MM.1S (cell line): ENCODE measurements around the gene PDGFRB.

Experiments
- DNase-seq: peaks from one replicate; pipeline ENCODE4 v3.0.0-alpha.2; 2015
- H2AFZ ChIP-seq: fragments of 300-600 bp; sonication (generic); 2 replicates; pipeline ENCODE4 v1.6.0; 2016; ENCODE audit warnings: antibody characterized with exemption, low read length
- H3F3A ChIP-seq: fragments of 300-600 bp; sonication (generic); 2 replicates; pipeline ENCODE4 v1.6.1; 2016; ENCODE audit warnings: mild to moderate bottlenecking, antibody characterized with exemption, low read length, moderate library complexity, mixed read lengths; ENCODE audit not compliant: insufficient read depth
- H3K27ac ChIP-seq: fragments of 300-600 bp; sonication (generic); 2 replicates; pipeline ENCODE4 v1.5.1; 2016; ENCODE audit warnings: mild to moderate bottlenecking, low read length
- H3K27me3 ChIP-seq: fragments of 300-600 bp; sonication (generic); replicated peaks from 2 replicates; pipeline ENCODE4 v1.6.0; 2016; ENCODE audit warnings: low read length; ENCODE audit not compliant: insufficient read depth
- H3K36me3 ChIP-seq: fragments of 300-600 bp; sonication (generic); replicated peaks from 2 replicates; pipeline ENCODE4 v1.6.1; 2016; ENCODE audit warnings: mild to moderate bottlenecking, low read length, mixed read lengths; ENCODE audit not compliant: insufficient read depth
- H3K4me1 ChIP-seq: fragments of 300-600 bp; sonication (generic); 2 replicates; pipeline ENCODE4 v1.6.1; 2016; ENCODE audit warnings: low read length, mixed read lengths
- H3K4me2 ChIP-seq: fragments of 300-600 bp; sonication (generic); 2 replicates; pipeline ENCODE4 v1.6.0; 2016; ENCODE audit warnings: low read depth, low read length
- H3K4me3 ChIP-seq: fragments of 300-600 bp; sonication (generic); 2 replicates; pipeline ENCODE4 v1.5.1; 2016; ENCODE audit warnings: low read length, mixed read lengths
- H3K79me2 ChIP-seq: fragments of 300-600 bp; sonication (generic); 2 replicates; pipeline ENCODE4 v1.6.1; 2016; ENCODE audit warnings: mixed run types, low read length, mixed read lengths
- H3K9ac ChIP-seq: fragments of 300-600 bp; sonication (generic); 2 replicates; pipeline ENCODE4 v1.6.1; 2016; ENCODE audit warnings: low read length, mixed read lengths
- H3K9me2 ChIP-seq: fragments of 300-600 bp; sonication (generic); replicated peaks from 2 replicates; pipeline ENCODE4 v1.6.1; 2016; ENCODE audit warnings: mild to moderate bottlenecking, low read length, mixed read lengths; ENCODE audit not compliant: insufficient read depth
- H3K9me3 ChIP-seq: fragments of 300-600 bp; sonication (generic); replicated peaks from 2 replicates; pipeline ENCODE4 v1.6.1; 2016; ENCODE audit warnings: mild to moderate bottlenecking, low read length, mixed read lengths; ENCODE audit not compliant: insufficient read depth
- H4K20me1 ChIP-seq: fragments of 300-600 bp; sonication (generic); 2 replicates; pipeline ENCODE4 v1.6.1; 2016; ENCODE audit warnings: mild to moderate bottlenecking, low read length, moderate library complexity, mixed read lengths; ENCODE audit not compliant: insufficient read depth
- EZH2 ChIP-seq: fragments of 300-600 bp; sonication (generic); optimal IDR thresholded peaks from 2 replicates; pipeline ENCODE3; 2017; ENCODE audit warnings: low read depth, mild to moderate bottlenecking, antibody characterized with exemption, low read length, mixed read lengths
- EZH2phosphoT487 ChIP-seq: fragments of 300-600 bp; sonication (generic); IDR thresholded peaks from 2 replicates; pipeline ENCODE4 v1.6.1; 2018; ENCODE audit warnings: antibody characterized with exemption, low read length
- TF ChIP-seq, protein P1 (sequence below): fragments of 300-600 bp; sonication (generic); IDR thresholded peaks from 2 replicates; pipeline ENCODE4 v1.5.1; 2016; ENCODE audit warnings: antibody characterized with exemption, low read length, mixed read lengths

Gene PDGFRB

DNA sequence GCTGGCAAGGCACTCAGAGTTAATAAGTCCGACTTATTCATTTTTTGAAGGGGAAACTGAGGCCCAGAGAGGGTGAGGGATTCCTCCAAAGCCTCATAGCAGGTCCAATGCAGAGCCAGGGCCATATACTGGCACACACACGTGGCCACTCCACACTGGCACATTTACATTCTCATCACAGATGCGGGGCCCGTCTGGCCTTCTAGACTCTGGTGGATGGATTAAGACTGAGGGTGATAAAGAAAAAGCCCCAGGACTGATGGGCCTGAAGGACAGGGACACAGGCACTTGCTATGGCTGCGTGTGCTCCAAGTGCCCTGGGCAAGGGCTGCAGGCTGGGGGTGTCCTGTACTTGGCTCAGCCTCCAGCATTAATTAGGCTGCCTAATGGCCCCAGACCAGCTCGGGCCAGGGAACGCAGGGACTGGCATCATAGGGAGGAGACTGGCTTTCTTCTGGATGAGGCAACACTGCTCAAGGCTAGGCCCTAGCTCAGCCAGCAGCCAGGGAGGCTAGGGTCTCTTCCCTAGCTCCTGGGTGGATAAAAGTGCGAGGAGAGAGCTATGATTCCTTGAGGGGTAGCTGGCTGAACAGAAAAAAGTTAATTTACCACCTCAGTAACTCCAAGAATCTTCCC is 40.8 kb downstream of the PDGFRB start:
- no peaks in the 10 kb centered on the region for H3K4me1 ChIP-seq
- H3K9me3 ChIP-seq, result no peaks in the 10 kb centered on the region
- no peak overlapping the region for H3K4me2 ChIP-seq
- TF ChIP-seq, protein P1, sequence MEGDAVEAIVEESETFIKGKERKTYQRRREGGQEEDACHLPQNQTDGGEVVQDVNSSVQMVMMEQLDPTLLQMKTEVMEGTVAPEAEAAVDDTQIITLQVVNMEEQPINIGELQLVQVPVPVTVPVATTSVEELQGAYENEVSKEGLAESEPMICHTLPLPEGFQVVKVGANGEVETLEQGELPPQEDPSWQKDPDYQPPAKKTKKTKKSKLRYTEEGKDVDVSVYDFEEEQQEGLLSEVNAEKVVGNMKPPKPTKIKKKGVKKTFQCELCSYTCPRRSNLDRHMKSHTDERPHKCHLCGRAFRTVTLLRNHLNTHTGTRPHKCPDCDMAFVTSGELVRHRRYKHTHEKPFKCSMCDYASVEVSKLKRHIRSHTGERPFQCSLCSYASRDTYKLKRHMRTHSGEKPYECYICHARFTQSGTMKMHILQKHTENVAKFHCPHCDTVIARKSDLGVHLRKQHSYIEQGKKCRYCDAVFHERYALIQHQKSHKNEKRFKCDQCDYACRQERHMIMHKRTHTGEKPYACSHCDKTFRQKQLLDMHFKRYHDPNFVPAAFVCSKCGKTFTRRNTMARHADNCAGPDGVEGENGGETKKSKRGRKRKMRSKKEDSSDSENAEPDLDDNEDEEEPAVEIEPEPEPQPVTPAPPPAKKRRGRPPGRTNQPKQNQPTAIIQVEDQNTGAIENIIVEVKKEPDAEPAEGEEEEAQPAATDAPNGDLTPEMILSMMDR, result no peak
- no peak for TF ChIP-seq EZH2phosphoT487
- TF ChIP-seq EZH2, result no peak
- H3K79me2 ChIP-seq, result no peaks in the 10 kb centered on the region
- no peaks in the 10 kb centered on the region for H4K20me1 ChIP-seq
- H2AFZ ChIP-seq, result no peak overlapping the region
- H3K27ac ChIP-seq, result no peak overlapping the region
- H3K9me2 ChIP-seq, result no peaks in the 10 kb centered on the region
- no peak overlapping the region for H3K4me3 ChIP-seq
- no peak overlapping the region for H3K9ac ChIP-seq
- H3F3A ChIP-seq, result no peaks in the 10 kb centered on the region
- no peaks in the 10 kb centered on the region for H3K36me3 ChIP-seq
- no peak for DNase-seq
- H3K27me3 ChIP-seq, result no peaks in the 10 kb centered on the region

DNA sequence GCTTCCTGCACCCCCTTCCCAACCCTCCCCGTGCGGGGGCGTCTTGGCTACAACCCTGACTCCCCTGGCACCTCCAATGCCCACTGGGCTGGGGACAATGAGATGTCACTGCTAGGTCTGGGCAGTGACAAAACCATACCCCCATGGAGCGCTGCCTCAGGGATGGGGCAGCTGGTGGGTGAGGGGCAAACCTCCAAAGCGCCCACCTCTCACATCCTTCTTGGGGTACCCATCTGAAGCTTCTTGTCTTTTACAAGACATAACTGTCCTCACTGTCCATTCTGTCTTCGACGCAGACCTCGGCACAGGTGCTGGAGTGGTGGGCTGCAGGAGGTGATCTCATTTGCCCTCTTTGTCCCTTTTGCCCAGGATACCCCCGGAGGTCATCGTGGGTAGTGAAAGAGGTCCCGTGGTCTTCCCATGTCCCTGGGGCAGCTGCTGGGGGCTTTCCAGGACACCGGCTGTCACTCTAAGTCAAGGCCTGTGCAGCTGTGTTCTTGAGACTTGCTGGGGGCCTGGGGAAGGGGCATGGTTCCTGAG is 41.5 kb downstream of the PDGFRB start:
- DNase-seq, result no peak
- no peaks in the 10 kb centered on the region for H3K9me3 ChIP-seq
- H2AFZ ChIP-seq, result no peak overlapping the region
- no peak overlapping the region for H3K9ac ChIP-seq
- H3K27me3 ChIP-seq, result no peaks in the 10 kb centered on the region
- H3K9me2 ChIP-seq, result no peaks in the 10 kb centered on the region
- no peak for TF ChIP-seq EZH2
- no peak for TF ChIP-seq EZH2phosphoT487
- TF ChIP-seq, protein P1, result no peak
- no peak overlapping the region for H3K4me2 ChIP-seq
- H3K4me1 ChIP-seq, result no peaks in the 10 kb centered on the region
- H3K27ac ChIP-seq, result no peak overlapping the region
- no peaks in the 10 kb centered on the region for H4K20me1 ChIP-seq
- H3K79me2 ChIP-seq, result no peaks in the 10 kb centered on the region
- H3F3A ChIP-seq, result no peaks in the 10 kb centered on the region
- no peaks in the 10 kb centered on the region for H3K36me3 ChIP-seq
- no peak overlapping the region for H3K4me3 ChIP-seq

DNA sequence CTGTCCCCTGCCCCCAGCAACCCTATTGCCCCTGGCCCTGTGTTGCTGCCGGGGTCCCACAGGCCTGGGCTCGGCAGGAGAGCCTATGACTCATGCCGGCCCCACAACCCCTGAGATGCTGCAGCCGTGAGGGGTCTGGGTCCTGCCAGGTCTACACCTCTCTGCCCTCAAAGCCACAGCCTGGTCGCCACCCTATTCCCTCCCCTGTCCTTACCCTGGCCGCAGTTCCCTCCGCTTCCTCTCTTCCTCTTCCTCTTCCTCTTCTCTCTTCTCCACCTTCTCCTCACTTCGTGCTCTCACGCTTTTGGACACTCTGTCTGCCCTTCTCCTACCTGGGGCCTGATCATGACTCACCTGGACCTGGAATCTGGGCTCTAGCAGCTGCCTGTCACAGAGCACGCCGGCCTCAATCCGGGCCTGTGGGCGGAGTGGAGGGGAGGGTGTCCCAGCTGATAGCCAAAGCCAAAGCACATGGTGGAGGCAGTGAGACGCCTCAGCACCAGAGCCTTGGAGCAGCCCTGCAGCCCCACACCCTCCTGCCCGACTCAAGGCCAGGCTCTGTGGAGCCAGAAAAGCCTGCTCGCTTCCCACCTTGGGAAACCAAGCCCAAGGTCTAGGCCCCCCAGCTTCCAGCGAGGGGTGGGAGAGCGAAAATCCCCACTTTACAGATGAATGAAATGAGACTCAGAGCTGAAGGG is 42.4 kb downstream of the PDGFRB start:
- TF ChIP-seq EZH2 (no peak), EZH2phosphoT487 (no peak)
- TF ChIP-seq, protein P1, result no peak
- no peak overlapping the region for H3K4me2 ChIP-seq
- H4K20me1 ChIP-seq, result no peaks in the 10 kb centered on the region
- H3K9me2 ChIP-seq, result no peaks in the 10 kb centered on the region
- no peak overlapping the region for H2AFZ ChIP-seq
- H3K36me3 ChIP-seq, result no peaks in the 10 kb centered on the region
- H3K9ac ChIP-seq, result no peak overlapping the region
- DNase-seq, result no peak
- no peaks in the 10 kb centered on the region for H3K4me1 ChIP-seq
- H3K79me2 ChIP-seq, result no peaks in the 10 kb centered on the region
- H3K9me3 ChIP-seq, result no peaks in the 10 kb centered on the region
- H3K27me3 ChIP-seq, result no peaks in the 10 kb centered on the region
- H3F3A ChIP-seq, result no peaks in the 10 kb centered on the region
- H3K4me3 ChIP-seq, result no peak overlapping the region
- H3K27ac ChIP-seq, result no peak overlapping the region
